ENCODE results near the gene ESR1.

ESR1 gene

GRCh38 chr6:151807513-151808370 lies at the start of gene ESR1:
TSS of gene ESR1 (plus strand) at chr6:151807682. CDS start at chr6:151807913, 231 bp downstream.
- no peak for DNase-seq (ENCODE audit: low read depth)

- no peak for DNase-seq (ENCODE audit: low read depth)
Measured at GRCh38 chr6:151760486-151760885, 47.0 kb upstream of the ESR1 start.

- DNase-seq (ENCODE audit: low read depth), result no peak
Measured at GRCh38 chr6:151761851-151762250, 45.6 kb upstream of the ESR1 start.

GRCh38 chr6:151762817-151763216 lies 44.7 kb upstream of the ESR1 start:
- no peak for DNase-seq (ENCODE audit: low read depth)

- DNase-seq (ENCODE audit: low read depth), result peak; percentile 46
Measured at GRCh38 chr6:151763303-151763702, 44.2 kb upstream of the ESR1 start.

GRCh38 chr6:151763938-151764680 lies 43.4 kb upstream of the ESR1 start:
- DNase-seq (ENCODE audit: low read depth), result peak; percentile 85

GRCh38 chr6:151765444-151765886 lies 42.0 kb upstream of the ESR1 start:
- peak; percentile 82 for DNase-seq (ENCODE audit: low read depth)

- no peak for DNase-seq (ENCODE audit: low read depth)
Measured at GRCh38 chr6:151772446-151772845, 35.0 kb upstream of the ESR1 start.

GRCh38 chr6:151773382-151773781 lies 34.1 kb upstream of the ESR1 start:
- DNase-seq (ENCODE audit: low read depth), result no peak

GRCh38 chr6:151782560-151782959 lies 24.9 kb upstream of the ESR1 start:
- DNase-seq (ENCODE audit: low read depth), result no peak

GRCh38 chr6:151783692-151784091 lies 23.8 kb upstream of the ESR1 start:
- no peak for DNase-seq (ENCODE audit: low read depth)

- no peak for DNase-seq (ENCODE audit: low read depth)
Measured at GRCh38 chr6:151784441-151785214, 22.9 kb upstream of the ESR1 start.

- no peak for DNase-seq (ENCODE audit: low read depth)
Measured at GRCh38 chr6:151796842-151797530, 10.5 kb upstream of the ESR1 start.

- DNase-seq (ENCODE audit: low read depth), result no peak
Measured at GRCh38 chr6:151803743-151804142, 3.7 kb upstream of the ESR1 start.

- no peak for DNase-seq (ENCODE audit: low read depth)
Measured at GRCh38 chr6:151804585-151805285, 2.7 kb upstream of the ESR1 start.

- no peak for DNase-seq (ENCODE audit: low read depth)
Measured at GRCh38 chr6:151805286-151805840, 2.1 kb upstream of the ESR1 start.

- no peak for DNase-seq (ENCODE audit: low read depth)
Measured at GRCh38 chr6:151806757-151807512, 547 bp upstream of the ESR1 start.

GRCh38 chr6:151808371-151809241 lies 1.1 kb downstream of the ESR1 start:
- DNase-seq (ENCODE audit: low read depth), result no peak

- DNase-seq (ENCODE audit: low read depth), result no peak
Measured at GRCh38 chr6:151811081-151811480, 3.6 kb downstream of the ESR1 start.
